Suppressor macrophage treated with lipopolysaccharide for 4 hours (primary cell): ENCODE measurements around the gene BCOR.

ENCODE experiments used
- DNase-seq: peaks from one replicate; pipeline ENCODE4 v3.0.0-alpha.2; 2020

The BCOR gene

DNA sequence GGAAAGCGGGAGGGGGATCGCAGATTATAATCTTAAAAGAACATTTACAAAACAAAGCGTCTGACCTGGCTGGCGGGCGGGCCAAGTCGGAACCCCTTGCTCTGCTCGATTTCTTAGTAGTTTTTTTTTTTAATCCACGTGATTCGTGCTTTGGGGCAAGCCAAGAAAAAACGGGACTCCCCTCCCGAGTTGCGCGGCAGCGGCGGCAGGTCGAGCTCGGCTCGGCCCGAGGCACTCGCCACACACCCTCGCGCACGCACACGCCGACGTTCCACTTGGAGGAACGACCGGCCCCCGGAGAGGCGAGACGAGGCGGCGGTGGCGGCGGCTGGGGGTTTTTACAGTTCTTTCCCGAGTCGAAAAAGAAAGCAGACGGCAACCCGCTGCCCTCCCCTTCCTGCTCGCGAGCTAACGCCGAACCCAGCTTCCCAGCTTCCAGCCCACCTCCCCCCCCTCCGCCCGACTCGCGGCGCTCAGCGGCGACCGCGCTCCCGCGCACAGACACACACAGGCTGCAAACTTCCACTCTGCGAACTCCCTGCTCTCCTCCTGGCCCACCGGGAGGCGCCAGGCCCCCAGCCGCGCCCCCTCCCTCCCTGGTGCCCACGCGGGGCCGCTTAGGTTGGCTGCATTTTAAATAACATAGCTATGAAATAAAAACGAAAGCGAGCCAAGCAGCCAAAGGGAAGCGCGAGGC lies 1.2 kb downstream of the BCOR start:
- DNase-seq: peak; percentile 84

DNA sequence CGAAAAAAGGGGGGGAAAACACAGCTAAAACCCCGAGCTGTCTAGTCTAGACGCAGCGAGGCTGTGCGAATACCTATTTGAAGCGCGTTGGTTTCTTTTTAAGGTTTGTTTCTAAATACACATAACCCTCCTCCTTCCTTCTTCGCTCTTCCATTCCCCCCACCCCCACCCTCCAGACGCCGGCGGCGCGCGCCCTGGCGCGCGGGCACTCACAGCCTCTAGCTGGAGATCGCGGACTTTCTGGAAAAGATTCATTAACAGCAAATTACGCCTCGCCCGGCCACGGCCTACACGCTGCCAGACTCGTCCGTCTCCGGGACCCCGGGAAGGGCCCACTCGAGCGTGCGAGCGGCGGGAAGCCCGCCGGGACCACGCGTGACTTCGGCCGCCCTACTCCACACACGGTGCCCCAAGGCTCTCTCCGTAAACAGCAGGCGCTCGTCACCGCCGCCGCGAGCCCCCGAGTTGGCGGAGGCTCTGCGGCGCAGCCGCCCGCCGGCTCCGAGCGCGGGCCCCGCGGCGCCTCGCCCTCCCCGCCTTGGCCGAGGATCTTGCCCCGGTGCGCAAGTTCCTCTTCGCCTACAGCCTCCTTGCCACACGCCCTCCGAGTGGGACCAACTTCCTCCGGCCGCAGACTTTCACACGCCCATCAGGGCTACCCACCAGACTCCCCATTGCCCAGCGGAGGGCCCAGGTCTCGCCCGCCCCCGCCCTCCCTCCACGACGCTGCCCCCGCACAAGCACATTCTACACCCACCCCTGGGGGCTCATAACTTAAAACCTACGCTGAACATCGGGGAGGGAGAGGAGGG lies 2.0 kb downstream of the BCOR start:
- DNase-seq: peak; percentile 54

DNA sequence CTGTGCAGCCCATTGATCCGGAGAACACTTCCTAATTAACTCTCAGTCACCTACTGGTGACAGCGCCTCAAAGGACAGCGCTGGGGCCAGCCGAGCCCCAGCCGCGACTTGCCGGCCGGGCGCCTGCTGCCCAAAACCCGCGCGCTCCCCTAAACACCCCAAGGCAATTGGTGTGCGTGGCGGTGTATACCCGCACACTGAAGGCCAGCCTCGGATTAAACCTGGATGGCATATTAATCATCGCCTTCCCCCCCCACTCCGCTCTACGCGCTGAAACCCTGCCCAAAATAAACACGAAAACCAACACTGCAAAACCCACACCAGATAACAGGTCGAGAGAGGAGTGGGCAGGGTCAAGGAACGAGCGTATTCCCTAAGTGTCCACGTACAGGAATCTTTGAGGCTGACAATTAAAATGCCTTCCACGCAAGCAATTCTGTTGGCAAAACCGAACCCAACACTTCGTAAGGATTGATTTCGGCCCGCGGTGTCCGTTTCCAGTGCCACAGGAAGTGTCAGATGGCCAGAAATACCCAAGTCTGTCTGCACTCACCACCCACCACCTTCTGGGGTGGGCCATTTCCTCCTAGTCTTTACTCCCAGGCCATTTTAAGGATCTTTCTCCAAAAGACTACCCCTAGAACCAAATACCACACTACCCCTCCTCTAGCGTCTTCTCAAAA lies 2.7 kb downstream of the BCOR start:
- DNase-seq: no peak

DNA sequence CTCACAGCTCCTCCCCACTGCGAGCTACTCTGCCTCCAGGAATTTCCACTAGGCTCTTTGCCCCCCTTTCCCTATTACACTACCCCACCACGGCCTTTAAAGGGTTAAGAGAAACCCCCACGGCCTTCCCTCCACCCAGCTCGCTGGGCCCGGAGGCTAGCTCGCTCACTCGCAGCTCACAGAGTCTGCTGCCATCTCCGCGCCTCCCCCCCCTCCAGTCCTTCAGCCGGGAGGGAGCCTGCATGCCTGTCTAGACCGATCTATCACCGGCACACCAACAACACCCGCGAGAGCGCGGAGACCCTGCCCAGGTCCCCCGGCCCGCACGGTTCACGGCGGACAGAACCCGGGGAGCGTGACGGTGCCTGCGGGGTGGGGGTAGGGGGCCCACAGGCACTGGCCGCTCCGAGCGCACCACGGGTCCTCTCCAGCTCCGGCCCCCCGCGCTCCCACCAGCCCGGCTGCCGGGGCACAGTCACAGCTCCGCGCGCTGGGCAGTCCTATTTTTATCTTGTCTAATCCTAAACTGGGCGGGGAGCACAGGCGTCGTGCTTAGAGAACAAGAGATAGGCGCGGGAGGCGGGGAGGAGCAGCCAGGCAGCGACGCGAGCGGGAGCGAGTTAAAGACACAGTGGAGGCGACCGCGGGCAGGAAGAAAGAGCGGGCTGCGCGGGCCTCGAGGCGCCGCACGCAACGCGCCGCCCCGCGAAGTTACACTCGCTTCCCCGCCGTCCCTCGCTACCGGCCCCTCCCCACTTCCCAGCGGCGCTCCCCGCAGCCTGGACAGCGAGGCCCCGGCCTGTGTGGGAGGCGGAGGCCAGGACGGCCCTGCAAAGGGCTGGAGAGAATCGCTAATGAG lies 3.5 kb downstream of the BCOR start:
- DNase-seq: no peak

DNA sequence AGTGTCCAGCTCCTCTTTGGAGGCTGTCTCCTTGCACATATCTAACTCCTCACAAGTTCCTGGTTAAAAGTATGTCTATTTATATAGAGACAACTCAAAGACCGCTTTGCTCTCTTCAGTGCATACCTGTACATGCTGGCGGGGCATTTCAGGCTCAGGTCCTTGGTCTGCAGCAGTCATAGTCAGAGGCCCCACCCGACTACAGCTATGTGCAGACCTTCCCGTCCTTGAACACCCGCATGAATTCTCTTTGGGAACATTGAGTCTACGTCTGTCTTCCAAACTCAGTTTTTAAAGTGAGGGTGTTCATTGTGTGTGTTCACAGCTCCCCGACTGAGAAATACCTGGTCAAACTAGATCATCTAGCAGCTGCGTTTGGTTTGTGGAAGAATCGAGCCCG lies 4.2 kb downstream of the BCOR start:
- no peak for DNase-seq

DNA sequence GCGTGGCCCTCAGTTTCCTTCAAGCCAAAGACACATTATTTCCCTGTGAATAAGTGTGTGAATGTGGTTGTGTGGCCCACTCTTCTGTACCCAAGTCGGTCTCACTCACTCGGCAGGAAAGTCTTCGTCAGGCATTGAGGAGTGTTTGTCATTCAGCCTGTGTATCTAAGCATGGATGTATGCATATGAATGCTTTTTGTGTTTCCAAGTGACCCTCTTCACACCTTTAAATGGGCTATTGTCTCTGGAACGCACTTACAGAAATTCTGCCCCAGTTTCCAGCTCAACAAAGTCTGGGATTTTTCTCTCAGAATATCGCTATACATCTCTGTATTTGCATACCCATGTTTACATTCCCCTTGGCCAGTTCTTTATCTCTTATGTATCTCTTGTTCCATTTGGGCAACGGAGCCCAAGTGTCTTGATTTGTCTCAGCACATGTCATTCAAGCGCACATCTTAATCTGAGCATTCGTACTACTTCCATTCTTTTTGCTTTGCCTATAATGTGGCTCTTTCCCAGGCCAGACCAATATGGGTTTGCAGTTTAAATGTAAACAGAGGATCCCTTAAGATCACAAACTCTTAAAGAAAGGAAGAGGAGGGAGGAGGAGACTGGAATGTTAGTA lies 4.8 kb downstream of the BCOR start:
- no peak for DNase-seq

DNA sequence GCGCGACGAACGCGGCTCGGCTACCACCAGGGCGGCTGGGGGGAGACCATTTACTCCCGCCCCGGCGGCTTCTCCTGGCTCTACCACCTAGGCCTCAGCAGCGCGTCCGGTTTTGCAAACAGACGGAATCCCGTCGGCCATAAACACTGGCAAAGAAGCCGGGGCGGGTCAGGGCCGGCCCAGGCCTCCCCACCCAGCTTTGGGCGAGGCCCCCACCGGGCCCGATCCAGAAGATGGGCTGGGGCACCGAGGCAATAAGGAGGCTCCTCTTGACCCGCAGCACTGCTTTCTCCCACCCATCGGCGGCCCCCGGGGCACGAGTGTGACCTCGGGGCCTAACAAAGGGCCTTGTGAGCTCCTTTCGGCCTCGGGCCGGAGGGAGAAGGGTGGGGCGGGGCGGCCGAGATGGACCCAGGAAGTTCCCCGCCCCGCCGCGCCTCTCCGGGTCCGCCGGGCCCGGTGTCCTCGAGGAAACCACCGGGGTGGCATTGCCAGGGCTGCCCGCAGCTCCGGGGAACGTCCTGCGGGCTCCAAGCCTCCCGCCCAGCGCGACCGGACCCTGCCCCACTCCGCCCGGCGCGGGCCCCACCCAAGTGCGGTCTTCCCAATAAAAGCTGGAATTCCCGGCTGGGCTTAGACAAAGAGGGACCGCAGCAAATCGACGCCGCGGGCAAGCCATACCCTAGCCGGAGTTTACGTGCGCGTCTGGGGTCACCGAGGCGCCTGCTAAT lies 5.9 kb downstream of the BCOR start:
- no peak for DNase-seq

DNA sequence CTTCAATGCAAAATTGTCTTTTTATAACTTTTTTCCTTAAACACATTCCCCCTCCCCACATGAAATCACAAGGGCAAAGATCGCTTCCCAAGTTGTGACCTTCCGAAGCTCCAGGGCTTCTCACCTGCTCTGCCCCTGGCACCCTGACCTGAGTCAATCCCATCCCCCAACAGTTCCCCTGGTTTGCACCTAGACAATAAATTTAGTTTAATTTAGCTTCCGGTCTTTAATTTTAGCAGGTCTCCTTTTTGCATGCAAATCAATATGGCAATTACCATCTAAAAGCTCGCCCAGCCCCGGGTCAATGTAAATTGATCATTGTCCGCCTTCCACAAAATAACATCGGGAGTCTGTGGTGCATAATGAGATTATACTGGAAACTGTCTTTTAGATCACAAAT lies 6.8 kb downstream of the BCOR start:
- DNase-seq: no peak

DNA sequence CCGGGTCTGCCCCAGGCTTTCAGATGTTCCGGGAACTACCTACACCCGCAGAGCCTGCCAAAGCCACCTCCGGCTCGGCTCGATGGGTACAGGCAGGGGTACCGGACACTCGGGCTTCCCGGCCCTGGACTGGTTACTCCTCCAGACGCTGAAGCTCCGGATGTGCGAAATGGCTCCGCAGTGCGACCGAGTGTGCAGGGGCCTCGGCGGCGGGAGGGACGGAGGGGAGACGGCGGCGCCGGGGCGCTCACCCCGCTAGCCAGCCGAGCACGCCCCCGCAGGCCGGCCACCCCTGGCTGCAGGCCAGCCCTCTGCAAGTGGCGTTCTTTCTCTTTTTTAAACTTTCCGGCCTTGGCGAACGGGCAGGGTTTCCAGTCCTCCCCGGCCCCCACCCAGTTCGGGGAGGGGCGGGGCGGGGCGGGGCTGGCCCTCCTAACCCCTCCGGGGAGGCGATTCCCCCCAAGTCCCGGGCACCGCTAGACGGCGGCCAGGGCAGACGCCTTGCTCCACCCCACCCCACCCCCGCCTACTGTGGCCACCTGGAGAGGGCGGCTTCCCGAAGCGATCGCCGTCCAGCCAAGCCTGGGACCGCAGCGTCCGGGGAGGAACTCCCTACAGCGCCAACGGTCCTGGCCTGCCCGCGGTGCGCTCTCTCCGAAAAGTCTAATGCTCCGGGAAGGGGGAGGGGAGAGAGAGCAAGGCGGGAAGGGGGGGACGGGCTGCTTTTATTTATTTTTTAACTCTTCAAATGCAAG lies 7.5 kb downstream of the BCOR start:
- no peak for DNase-seq

DNA sequence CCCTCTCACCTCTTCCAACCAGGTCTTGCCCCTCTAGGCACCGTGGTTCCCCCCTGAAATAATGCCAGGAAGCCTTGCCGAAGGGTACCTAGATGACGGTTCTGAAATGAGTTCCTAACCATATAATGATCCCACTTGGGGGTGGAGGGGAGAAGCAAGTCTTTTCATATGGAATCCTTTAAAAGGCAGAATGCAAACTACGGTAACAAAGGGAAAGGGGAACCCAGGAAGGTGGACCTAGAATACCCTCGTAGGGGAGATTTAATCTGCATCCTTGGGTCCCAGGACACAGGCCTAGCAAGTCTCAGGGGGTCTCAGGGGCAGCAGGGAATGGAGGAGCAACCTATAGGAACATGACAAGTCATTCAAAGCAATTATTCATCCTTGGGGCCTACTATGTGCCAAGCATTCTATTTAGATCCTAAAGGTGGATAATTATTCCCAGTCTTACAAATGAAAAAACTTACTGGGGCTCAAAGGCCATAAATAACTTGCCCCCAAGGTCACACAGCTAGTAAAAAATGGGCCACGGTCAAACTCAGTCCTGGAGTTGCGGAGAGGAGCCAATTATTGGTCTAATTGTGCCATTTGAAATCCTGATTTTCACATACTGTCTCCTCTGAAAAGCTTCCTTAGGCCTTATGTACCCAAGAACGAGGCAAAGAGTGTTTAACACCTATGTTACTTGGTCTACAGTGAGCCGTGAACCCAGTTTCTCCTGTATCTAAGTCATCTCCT lies 8.8 kb downstream of the BCOR start:
- DNase-seq: no peak

DNA sequence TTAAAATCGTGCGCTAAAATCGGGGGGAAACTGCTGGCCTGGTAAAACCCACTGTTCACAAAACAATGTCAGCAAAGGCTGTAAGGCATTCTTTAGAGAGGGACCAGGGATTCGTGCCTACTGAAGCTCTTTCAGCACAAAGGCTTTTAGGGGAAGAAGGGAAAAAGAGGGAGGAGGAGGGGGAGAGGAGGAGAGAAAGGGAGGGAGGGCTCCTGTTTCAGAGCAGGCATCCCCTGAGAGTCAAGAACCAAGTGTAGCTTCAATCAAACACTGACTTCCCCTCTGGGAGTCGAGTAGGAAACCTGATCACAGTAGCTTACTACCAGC lies 9.5 kb downstream of the BCOR start:
- no peak for DNase-seq

DNA sequence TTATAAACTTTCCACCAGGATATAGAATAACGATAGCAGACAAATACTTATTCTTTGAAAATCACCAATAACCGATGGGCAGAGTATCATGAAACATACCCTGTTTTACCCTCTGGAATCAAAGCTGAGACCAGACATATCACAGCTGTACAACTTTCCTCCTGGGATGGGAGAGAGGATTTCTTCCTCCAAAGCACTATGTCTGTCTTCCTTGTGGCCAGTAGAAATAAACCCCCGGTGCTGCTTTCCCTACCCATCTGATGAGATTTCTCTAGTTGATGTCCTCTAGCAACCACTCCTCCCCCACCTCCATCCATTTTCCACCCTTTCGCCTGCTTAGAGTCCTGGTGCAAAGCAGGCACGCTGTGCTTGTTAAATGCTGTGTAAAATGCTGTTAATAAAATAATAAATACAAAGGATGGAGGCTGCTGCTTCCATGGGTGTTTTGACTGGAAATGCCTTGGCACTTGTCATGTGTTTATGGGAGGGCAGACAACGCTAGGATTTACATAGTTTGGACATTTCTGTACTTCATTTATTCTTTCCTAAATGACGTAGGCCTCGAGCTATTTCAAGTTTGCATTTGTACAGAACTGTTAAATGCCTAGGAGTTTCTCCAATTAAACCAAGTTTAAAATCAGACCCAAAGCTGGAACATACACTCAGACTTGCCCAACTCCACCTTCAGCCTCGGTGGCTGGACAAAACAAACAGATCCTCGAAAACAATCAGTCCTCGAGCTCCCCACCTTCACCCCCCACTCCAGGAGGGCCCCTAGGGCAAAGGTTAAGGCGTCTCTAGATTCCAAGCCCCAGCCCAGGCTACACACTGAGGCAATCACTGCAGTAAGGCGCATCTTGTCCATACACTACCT lies 10.1 kb downstream of the BCOR start:
- DNase-seq: no peak

DNA sequence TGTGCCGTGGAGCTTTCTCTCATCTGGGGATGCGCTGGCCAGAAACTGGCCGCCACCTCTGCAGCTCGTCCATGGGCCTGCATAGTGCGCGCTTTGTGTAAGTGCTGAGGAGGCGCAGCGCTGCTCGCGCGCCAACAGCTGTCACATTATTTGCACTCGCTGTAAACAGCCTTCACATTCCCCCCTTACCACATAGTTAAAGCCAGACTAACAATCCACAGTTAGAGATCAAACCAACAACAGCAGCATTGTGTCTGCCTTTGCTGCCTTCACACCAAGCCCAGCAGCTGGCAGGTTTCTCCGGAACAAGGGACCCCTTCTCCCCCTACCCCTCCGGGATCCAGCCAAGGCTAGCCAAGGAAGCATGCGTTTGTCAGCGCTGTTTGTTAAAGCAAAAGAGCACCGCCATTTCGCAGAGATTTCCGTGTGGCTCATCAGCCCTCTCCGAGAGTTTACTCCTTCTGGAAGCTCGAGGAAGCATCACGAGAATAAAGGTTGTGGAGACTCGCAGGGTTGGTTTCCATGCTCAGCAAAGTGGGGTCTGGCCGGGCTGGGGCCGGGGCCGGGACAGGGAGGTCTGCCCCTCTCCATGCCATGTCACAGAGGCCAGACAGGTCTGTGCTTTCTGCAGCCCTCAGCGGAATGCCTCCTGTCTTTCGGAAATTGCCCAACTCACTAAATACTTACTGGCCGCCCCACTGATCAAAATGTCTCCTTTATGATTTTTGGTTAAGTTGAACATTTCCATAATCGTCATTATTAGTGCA lies 11.0 kb downstream of the BCOR start:
- no peak for DNase-seq

DNA sequence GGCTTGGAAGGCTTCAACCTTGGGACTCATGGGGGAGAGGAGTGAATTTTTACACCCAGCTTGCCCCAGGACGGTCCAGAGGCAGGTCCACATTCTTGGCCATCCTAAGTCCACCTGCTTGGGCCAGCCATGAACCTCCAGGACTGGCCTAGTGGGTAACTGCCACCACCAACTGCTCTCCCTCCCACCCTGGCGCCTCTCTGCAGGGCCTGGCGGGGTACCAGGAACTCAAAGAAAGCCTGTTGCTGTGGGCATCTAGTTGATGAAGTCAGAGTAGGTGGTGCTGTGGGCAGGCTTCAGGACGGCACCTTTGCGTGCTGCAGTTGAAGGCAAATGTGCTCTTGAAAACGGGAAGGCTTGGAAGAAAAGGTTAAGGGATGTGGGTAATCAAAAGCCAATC lies 12.0 kb downstream of the BCOR start:
- no peak for DNase-seq

DNA sequence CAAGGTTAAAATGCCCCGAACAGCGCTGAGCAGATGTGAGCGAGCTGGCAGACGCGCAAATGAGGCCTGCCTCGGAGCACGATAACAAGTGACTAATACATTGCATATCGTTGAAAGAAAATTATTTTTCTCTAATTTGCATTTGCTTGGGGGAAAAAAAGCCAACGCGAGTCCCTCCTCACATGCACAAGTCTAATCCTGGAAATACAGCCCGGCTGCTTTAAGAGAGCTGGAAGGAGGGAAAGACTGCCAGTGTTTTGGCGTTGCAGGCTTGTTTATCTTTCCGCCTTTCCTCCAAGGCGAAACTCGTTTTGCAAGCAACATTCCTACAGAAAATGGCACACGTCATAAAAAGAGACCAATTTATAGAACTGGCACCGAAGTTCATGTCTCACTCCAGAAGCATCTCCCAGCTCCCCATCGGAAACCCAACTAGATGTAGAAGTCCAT lies 12.6 kb downstream of the BCOR start:
- no peak for DNase-seq

DNA sequence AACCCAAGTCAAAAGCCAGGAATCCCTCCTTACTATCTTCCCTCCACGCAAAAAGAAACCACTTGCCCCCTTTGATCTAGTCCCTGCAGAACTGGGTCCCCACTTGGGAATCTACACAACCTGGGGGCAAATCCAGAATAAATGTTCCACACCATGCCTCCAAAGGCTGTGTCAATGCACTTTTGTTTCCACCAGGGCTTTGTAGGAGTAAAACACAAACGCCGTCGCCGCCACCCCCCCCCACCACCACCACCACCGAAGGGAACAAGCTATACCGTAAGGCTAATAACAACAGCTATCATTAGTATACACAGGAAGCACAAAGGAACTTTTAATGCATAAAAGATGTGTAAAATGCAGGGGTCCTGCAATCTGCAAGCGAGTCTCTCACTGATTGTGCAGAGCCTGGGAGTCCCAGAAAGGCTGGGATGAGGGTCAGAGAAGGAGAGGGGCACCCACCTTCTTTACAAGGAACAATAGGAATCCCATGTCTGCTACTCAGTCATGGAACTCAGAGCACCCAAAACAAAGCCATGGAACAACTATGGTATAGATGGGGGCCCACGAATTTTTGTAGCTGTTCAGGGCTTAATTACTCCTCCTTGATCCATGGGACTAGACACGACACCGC lies 13.2 kb downstream of the BCOR start:
- no peak for DNase-seq

DNA sequence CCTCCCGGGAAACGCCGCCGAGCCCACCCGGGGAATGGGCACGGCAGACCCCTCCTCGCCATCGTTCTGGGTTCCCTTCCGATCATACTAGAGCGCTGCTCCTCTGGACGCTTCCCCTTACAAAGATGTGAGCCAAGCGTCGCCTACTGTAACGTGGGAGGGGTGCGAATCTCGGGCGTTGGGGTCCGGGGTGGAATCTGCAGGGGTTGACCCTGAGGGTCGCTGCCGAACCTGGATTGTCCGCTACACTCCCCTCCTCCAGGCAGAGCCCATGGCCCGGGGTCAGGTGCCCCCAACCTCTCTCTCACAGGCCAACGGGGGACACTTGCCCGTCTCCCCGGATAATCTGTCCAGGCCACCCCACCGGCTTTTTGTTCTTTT lies 13.8 kb downstream of the BCOR start:
- DNase-seq: no peak
